ENCODE measurements around the gene PRKG2.

- TF ChIP-seq CTCF (IDR thresholded peaks at IDR 0.05) (no peak), POLR2A (IDR thresholded peaks at IDR 0.05) (no peak)
Observed at GRCh38 chr4:81214881-81215868, at the start of gene PRKG2.
